Prostate gland (tissue), 2 donors: ENCODE measurements around the gene PNLDC1.
"Not testable (repeated sequence)": the region's sequence is repeated elsewhere in the genome, so short reads cannot be mapped to it uniquely, and the experiment has no call there.

ENCODE experiments used
- POLR2A ChIP-seq: fragments of 450-650 bp; IDR thresholded peaks from one replicate; pipeline ENCODE4 v1.6.1; 2016; ENCODE audit warnings: antibody characterized with exemption, mild to moderate bottlenecking
- POLR2AphosphoS5 ChIP-seq: sonication (generic); formaldehyde crosslinking; IDR thresholded peaks from one replicate; pipeline ENCODE4 v1.6.1; 2017; ENCODE audit warnings: antibody characterized with exemption
- TF ChIP-seq, protein P1 (sequence below), 4 experiments: fragments of 200-600 bp in 2 of 4; fragments of 450-650 bp in 2 of 4; sonication (generic) in 2 of 4; IDR thresholded peaks; 1 replicate in 3 of 4; 2 replicates in 1 of 4; pipeline ENCODE4 v1.5.1; 2016 to 2019; ENCODE audit warnings: antibody characterized with exemption in 4 of 4, mild to moderate bottlenecking in 2 of 4, moderate library complexity in 2 of 4

- TF ChIP-seq, protein P1, sequence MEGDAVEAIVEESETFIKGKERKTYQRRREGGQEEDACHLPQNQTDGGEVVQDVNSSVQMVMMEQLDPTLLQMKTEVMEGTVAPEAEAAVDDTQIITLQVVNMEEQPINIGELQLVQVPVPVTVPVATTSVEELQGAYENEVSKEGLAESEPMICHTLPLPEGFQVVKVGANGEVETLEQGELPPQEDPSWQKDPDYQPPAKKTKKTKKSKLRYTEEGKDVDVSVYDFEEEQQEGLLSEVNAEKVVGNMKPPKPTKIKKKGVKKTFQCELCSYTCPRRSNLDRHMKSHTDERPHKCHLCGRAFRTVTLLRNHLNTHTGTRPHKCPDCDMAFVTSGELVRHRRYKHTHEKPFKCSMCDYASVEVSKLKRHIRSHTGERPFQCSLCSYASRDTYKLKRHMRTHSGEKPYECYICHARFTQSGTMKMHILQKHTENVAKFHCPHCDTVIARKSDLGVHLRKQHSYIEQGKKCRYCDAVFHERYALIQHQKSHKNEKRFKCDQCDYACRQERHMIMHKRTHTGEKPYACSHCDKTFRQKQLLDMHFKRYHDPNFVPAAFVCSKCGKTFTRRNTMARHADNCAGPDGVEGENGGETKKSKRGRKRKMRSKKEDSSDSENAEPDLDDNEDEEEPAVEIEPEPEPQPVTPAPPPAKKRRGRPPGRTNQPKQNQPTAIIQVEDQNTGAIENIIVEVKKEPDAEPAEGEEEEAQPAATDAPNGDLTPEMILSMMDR (IDR thresholded peaks at IDR 0.05): not testable (repeated sequence)
- TF ChIP-seq POLR2A, POLR2AphosphoS5: not testable (repeated sequence)
Measured at GRCh38 chr6:159848552-159848951, 48.5 kb downstream of the PNLDC1 start.
